Measurements from ENCODE around the gene DPEP2NB. TPM values are rescaled to one million over a fixed set of nuclear protein-coding genes. Genes with fewer than 3 reads are reported as not detected.
"Not testable (repeated sequence)": the region's sequence is repeated elsewhere in the genome, so short reads cannot be mapped to it uniquely, and the experiment has no call there.

DPEP2NB gene
- total and polyA plus RNA-seq, 9 donors: not detected

- Histone ChIP-seq H3K4me3 (no peak overlapping the region), H3K9me3 (no peaks in the 10 kb centered on the region), H3K27me3 (no peaks in the 10 kb centered on the region), H3K36me3 (no peaks in the 10 kb centered on the region), H3K27ac (no peak overlapping the region), H3K4me1 (ENCODE audit: insufficient read depth) (no peaks in the 10 kb centered on the region)
- no peak for DNase-seq
- no peak for TF ChIP-seq CTCF (IDR thresholded peaks at IDR 0.05)
- TF ChIP-seq POLR2A (IDR thresholded peaks at IDR 0.05): no peak
- intact Hi-C loops (cut with DNase I): no loop called here
- 79 to 82% (median 81%) methylated on average over 4 of the region's 4 CpGs for WGBS, 3 donors
These were observed 12.7 kb downstream of the DPEP2NB start for GRCh38 chr16:68003031-68003430.

GRCh38 chr16:68000450-68000849 lies 15.3 kb downstream of the DPEP2NB start:
- intact Hi-C loops (cut with DNase I): no loop called here
- DNase-seq: no peak
- Histone ChIP-seq H3K4me3 (no peak overlapping the region), H3K27ac (no peak overlapping the region), H3K36me3 (no peaks in the 10 kb centered on the region), H3K9me3 (no peaks in the 10 kb centered on the region), H3K4me1 (ENCODE audit: insufficient read depth) (no peaks in the 10 kb centered on the region), H3K27me3 (no peaks in the 10 kb centered on the region)
- WGBS, 3 donors: 43 to 47% (median 44%) methylated on average over 3 of the region's 3 CpGs
- TF ChIP-seq CTCF (IDR thresholded peaks at IDR 0.05): no peak
- no peak for TF ChIP-seq POLR2A (IDR thresholded peaks at IDR 0.05)
- no peak for TF ChIP-seq EP300 (IDR thresholded peaks at IDR 0.05)

- 55 to 66% (median 62%) methylated on average over 2 of the region's 2 CpGs for WGBS, 3 donors
- intact Hi-C loops (cut with DNase I): loop anchor here in 1 of 4 donors (10.0 kb wide), 1 partner anchor 65 kb away; no protein-coding TSS in a partner anchor
- H3K4me1 ChIP-seq (ENCODE audit: insufficient read depth): no peaks in the 10 kb centered on the region
- no peak overlapping the region for H3K4me3 ChIP-seq
- H3K36me3 ChIP-seq: no peaks in the 10 kb centered on the region
- H3K27me3 ChIP-seq: no peaks in the 10 kb centered on the region
- H3K27ac ChIP-seq: no peak overlapping the region
- no peak for DNase-seq
- no peaks in the 10 kb centered on the region for H3K9me3 ChIP-seq
- TF ChIP-seq POLR2A (IDR thresholded peaks at IDR 0.05) (no peak), EP300 (IDR thresholded peaks at IDR 0.05) (no peak), CTCF (IDR thresholded peaks at IDR 0.05) (no peak)
These were observed 15.7 kb downstream of the DPEP2NB start for GRCh38 chr16:67999985-68000384.

- intact Hi-C loops (cut with DNase I): loop anchor here in 1 of 4 donors (10.0 kb wide), 1 partner anchor 66 kb away; no protein-coding TSS in a partner anchor
- DNase-seq; H3K9me3 ChIP-seq; H3K27me3 ChIP-seq; H3K4me3 ChIP-seq; H3K4me1 ChIP-seq (ENCODE audit: insufficient read depth); H3K36me3 ChIP-seq; H3K27ac ChIP-seq: not testable (repeated sequence)
- 68% methylated on average over 18 of the region's 18 CpGs for WGBS, 3 donors
These were observed 16.7 kb downstream of the DPEP2NB start, which contains the start of gene DPEP2 for GRCh38 chr16:67998779-67999688. Gene DPEP2 (minus strand): TSS chr16:67999484. CDS start chr16:67993212, 6,272 bp downstream.

- H3K4me1 ChIP-seq (ENCODE audit: insufficient read depth); H3K4me3 ChIP-seq; H3K27me3 ChIP-seq; H3K27ac ChIP-seq; H3K9me3 ChIP-seq; DNase-seq; H3K36me3 ChIP-seq: not testable (repeated sequence)
- intact Hi-C loops (cut with DNase I): loop anchor here in 1 of 4 donors (10.0 kb wide), 1 partner anchor 66 kb away; no protein-coding TSS in a partner anchor
- WGBS, 3 donors: 90 to 95% (median 93%) methylated on average over 31 to 36 of the region's 36 CpGs
These were observed 17.4 kb downstream of the DPEP2NB start for GRCh38 chr16:67998231-67998778.

Data from ovary (tissue), 9 donors.